Stimulated activated naive CD4-positive, alpha-beta T cell (primary cell): Measurements from ENCODE around the gene IFIT1B.
"Not testable (repeated sequence)": the region's sequence is repeated elsewhere in the genome, so short reads cannot be mapped to it uniquely, and the experiment has no call there.

ENCODE experiments used
- DNase-seq, 6 experiments: peaks; one replicate each; lab custom pipeline; 2025; lab: John Stamatoyannopoulos, UW

Gene IFIT1B, protein sequence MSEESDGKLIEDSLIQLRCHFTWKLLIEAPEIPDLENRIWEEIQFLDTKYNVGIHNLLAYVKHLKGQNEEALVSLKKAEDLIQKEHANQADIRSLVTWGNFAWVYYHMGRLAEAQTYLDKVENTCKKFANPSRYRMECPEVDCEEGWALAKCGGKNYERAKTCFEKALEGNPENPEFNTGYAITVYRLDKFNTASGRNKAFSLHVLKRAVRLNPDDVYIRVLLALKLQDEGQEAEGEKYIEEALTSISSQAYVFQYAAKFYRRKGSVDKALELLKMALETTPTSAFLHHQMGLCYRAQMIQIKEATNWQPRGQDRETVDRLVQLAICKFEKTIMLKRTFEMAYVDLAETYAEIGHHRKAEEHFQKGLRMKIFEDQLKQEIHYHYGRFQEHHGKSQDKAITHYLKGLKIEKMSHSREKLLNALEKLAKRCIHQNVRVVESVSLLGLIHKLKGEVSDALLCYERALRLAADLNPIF

DNA sequence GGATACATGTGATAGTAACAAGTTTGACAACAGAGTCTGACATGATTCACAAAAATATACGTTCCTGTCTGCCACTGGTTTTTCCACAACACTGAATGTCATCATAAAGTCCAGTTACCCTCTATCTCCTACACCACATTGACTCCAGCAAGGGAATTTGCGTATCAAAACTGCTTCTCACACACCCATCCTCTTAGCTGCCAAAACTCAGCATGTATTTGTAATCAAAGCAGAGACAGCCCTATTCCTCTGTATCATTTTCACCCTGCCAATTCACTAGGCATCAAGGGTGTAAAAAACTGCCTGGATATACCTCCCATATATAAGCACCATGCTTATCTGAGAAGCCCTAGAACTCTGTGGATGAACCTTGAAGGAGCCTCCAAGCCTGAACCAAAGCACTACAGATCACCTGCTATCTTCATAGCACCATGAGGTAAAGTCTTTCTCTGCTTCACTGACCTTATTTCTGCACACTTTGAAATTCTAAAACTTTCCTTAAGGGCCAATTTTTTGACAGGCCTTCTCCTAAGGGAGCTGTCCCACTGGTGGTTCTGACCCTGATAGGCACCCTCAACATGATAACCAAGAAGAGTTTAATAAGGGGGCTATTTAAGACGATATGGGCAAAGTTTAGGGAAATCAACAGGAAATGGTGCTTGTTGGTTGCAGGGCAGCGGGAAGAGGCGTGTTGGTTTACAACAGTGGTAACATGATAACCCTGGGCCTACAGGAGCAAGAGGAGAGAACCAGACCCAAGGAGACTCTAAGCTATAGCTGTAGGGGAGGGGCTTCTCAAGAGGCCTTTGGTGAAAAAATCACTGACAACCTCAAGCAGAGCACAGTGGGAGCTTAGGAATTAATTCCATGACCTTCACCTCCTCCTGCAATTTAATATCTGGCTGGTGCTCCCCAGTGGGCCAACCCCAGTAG lies at the start of gene IFIT1B:
Gene IFIT1B, plus strand, starts transcription at position 352 of the 933 bp plus-strand sequence. Its CDS starts 80 bp downstream, at position 432.
- DNase-seq = no peak

- no peak for DNase-seq
These were observed 48.7 kb upstream of the IFIT1B start for GRCh38 chr10:89329151-89329550.

DNA sequence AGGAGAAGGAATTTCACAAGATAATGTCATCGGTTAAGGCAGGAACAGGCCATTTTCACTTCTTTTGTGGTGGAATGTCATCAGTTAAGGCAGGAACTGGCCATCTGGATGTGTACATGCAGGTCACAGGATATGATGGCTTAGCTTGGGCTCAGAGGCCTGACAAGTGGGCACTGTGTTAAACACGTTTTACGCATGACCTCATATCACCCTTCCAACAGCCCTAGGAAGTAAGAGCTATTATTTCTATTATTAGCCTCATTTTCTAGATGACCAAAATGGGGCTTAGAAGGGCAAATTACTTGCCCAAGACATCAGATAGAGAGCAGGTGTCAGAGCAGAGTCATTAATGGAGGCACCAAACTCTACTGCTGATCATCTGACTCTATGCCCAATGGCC lies 47.8 kb upstream of the IFIT1B start:
- DNase-seq = not testable (repeated sequence)

DNA sequence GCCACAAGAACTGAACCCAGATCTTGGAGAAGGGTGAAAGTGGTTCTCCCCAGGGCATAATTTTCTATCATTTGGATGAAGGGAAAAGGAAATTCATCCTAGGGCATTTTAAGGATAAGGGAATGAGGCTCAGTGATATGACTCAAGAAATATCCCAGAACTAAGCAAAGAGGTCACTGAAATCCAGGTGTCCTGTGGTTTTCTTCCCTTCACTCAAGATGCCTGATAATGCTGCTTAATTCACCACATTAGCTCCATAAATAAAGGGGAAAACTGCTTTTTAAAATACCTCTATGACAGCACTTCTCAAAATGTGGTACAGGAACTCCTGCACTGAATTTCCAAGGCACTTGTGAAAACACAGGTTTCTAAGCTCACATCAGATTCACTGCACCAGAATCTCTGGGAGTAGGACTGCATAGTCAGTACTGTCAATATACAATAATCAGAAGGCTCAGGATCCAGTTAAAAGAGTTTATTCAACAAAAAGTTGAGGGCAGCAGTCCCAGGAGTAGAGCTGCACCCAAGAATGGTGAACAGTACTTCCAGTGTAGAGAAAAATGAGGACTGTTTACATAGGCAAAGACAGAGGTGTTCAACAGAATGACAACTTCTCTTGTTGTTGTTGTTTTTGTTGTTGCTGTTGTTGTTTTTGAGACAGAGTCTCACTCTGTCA lies 47.2 kb upstream of the IFIT1B start:
- DNase-seq = no peak

- DNase-seq = not testable (repeated sequence)
These were observed 46.3 kb upstream of the IFIT1B start for GRCh38 chr10:89331487-89332122.

DNA sequence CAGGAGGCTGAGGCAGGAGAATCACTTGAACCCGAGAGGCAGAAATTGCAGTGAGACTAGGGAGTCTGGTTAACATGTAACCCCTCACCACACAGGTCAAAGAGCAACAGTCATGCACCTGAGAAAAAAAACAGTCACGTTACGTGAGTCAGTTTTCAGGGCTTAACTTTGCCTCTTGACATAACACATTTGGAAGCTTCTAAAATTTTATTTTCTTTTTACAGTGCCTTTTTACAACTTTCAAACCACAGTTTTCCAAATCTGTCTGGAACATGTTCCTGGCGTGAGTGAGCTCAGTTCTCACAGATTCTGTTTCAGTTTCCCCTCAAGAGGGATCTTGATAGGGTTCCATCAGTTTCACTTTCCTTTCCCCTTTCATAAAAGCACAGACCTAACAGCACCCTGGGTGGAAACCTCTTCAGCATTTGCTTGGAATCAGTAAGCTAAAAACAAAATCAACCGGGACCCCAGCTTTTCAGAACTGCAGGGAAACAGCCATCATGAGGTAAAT lies 45.7 kb upstream of the IFIT1B start:
- DNase-seq = peak in 4 of 6 experiments; percentile 13 to 47 (median 45)

DNA sequence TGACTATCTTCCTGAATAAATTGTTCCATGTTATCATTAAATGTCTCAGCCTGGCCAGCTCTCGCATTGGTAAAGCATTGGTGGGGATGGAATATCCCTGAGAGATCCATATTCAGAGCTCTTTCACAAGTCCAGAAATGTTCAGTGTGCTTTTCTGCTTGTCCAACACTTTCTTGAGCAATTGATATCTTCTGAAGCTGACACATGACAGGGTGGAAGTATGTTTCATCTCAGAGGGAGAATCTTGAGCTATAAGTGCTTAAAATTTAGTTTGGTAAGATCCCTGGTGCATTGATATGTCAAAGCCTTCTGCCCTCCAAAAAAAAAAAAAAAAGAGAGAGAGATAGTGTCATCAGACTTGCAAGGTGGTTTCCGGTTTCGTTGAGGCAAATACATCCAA lies 42.6 kb upstream of the IFIT1B start:
- DNase-seq = no peak

- DNase-seq = no peak
These were observed 41.6 kb upstream of the IFIT1B start for GRCh38 chr10:89336241-89336640.

DNA sequence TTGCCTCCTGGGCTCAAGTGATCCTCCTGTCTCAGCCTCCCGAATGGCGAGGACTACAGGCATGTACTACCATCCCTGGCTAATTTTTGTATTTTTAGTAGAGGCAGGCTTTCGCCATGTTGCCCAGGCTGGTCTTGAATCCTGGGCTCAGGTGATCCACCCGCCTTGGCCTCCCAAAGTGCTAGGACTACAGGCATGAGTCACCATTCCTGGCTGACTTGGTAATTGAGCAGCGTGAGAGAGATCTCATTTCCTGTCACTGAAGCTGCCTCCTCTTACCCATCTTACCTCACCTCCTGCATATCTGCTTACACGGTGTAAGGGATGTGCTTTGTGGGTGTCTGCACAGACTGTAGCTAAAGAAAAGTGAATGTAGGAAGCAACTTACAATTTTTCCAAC lies 40.4 kb upstream of the IFIT1B start:
- peak in 2 of 6 experiments; percentile 3 to 4 for DNase-seq

DNA sequence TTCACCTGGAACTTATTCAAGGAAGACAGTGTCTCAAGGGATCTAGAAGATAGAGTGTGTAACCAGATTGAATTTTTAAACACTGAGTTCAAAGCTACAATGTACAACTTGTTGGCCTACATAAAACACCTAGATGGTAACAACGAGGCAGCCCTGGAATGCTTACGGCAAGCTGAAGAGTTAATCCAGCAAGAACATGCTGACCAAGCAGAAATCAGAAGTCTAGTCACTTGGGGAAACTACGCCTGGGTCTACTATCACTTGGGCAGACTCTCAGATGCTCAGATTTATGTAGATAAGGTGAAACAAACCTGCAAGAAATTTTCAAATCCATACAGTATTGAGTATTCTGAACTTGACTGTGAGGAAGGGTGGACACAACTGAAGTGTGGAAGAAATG lies 39.1 kb upstream of the IFIT1B start:
- no peak for DNase-seq

GRCh38 chr10:89339875-89340274 lies 38.0 kb upstream of the IFIT1B start:
- no peak for DNase-seq

DNA sequence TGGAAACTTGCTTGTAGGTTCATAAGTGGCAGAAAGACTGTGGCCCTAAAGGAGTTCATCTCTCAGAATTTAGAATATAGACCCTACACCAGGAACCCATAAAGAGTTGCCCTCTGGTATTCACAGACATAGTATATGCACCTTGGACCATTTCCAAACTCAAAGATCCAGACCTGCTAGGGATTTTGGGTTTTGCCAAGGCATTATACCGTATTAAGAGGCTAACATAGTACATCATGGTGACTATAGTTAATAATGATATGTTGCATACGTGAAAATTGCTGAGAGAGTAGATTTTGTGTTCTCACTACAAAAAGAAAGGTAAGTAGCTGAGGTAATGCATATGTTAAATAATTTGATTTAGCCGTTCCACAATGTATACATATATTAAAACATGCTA lies 36.2 kb upstream of the IFIT1B start:
- no peak for DNase-seq

DNA sequence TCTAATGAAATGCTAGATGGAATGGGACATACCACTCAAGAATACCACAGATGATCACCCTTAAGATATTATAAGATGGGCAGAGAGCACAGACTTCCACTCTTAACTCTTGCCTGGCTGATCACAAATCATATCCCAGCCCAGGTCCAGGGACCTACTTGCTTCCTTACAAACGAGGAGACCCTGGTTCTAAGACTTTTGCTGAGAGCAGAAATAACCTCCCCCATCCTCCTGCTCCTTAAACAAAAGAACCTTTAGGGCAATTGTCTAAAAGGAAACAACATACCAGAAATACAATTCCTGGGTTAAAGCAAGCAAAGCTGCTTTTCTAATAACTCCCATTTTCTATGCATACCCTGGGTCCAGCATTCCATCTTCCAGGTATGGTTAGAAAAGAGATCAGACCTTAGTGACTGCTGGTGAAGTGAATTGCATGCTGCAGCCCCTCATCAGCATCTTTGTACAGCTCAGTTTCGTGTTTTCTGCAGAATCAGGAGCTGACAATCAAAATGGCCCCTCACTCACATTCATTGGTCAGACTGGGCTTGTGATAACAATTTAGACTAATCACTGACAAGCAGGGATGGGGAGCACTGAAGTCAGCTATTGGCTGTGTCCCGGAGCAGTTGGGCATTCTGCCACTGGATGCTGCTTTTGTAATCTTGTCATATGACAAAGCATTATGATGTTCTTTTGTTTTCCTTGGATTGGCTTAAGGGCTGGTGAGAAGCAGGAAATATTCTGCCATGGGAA lies 35.5 kb upstream of the IFIT1B start:
- DNase-seq = no peak

- no peak for DNase-seq
These were observed 34.6 kb upstream of the IFIT1B start for GRCh38 chr10:89343089-89343767.

DNA sequence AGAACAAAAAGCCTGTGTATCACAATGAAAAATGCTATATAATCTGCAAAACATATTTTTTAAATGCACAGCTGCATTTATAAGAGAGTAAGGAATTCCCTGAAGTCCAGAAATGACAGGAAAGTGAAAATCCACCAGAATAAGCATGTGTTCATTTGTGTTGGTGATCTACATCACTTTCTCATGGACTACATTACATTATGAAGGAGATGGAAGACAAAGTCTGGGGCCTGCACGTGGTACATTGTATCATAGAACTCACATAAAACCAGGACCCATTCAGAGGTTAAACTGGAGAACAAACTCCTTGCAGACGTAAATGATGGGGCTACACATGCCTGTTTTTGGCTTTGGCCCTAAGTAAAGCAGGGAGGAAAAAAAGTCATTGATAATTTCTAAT lies 33.7 kb upstream of the IFIT1B start:
- DNase-seq = no peak

- DNase-seq = no peak
These were observed 32.4 kb upstream of the IFIT1B start for GRCh38 chr10:89345367-89346000.

DNA sequence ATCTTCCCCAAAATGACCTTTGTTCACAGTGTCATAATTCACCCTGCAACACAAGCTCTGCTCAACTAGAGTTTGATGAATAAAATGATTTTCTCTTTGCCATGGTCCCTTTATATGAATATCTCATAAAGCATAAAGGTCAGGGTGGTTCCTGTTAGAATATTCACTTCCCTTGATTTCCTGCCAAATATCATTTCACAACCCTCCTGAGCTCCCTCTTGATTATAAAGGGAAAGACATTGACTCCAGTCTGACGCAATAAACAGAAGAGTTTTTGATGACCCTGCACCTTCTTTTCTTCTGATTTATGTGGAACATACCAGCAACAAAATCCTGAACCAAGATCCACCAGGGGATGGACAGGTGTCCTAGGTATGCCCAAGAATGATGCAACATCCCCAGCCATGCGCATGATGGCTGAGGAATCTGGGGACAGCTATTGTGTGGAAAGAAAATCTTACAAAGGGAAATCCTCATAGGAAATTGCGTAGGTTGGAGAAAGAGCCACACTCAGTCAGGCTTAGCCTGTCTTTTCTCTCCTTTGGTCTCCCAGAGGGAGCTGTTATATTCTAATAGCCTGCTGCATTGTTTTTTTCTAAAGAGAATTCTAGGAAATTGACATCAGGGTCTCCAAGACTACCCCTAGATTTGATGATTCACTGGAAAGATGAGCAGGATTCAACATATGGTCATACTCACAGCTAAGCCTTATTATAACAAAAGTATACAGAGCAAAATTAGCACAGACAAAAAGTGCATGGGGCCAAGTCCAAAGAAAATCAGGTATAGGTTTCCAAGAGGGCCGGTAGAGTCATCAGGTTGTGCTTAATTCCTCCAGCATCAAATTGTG lies 31.2 kb upstream of the IFIT1B start:
- DNase-seq = no peak

DNA sequence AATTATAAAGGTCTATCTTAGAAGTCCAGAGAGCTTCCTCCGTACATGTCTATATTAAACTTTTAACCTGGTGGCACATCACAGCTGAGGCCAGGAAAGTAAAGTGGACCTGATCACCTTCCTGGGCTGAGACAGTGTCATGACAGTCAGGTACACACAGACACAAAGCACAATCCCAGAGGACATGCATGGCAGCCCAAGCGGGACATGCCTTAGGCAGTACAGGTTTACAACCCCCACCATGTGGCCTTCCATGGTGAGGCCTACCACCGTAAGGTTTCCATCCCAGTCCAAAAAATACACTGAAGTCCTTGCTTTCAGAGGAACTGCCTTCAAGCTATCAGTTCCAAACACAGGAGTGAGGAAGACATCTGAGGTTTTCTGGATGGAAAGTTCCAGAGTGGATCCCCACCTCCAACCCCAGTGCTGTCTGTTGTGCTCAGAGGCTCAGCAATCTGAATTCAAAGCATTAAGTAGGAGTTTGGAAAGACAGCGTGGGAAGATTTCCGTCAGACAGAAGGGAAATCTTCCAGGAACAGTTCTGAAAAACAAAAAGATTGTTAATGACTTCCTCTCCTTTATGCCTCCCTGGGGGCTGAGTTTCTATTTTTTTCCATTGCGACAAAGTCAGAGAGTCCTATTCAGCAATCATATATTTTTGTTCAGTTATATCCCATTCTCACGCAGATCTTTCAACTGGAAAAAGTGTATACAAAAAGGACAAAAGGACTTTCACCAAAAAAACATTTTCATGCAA lies 30.0 kb upstream of the IFIT1B start:
- DNase-seq = no peak
